H1 (cell line): ENCODE data around the gene NXF3. TPM values are rescaled to one million over a fixed set of nuclear protein-coding genes. Genes with fewer than 3 reads are reported as not detected.

Experiments used
- CEBPB ChIP-seq: IDR thresholded peaks from 2 replicates; pipeline ENCODE4 v1.6.1; 2012; ENCODE audit warnings: low read depth, low read length
- CTBP2 ChIP-seq: IDR thresholded peaks from 2 replicates; pipeline ENCODE4 v1.7.0; 2011; ENCODE audit warnings: borderline replicate concordance, mild to moderate bottlenecking, moderate library complexity, mixed read lengths, low read length; ENCODE audit not compliant: insufficient read depth, insufficient read length
- EP300 ChIP-seq, 2 experiments: IDR thresholded peaks; 1 replicate in 1 of 2; 2 replicates in 1 of 2; pipeline ENCODE4 v1.6.1; 2011 to 2012; ENCODE audit warnings: low read depth in 2 of 2, low read length in 2 of 2, mild to moderate bottlenecking in 2 of 2, borderline replicate concordance in 1 of 2, inconsistent platforms in 1 of 2, moderate library complexity in 1 of 2
- GTF2F1 ChIP-seq: IDR thresholded peaks from 2 replicates; pipeline ENCODE4 v1.6.1; 2012; ENCODE audit warnings: low read depth, low read length, improper control_type of control experiment, borderline replicate concordance
- HDAC6 ChIP-seq: IDR thresholded peaks from one replicate; pipeline ENCODE4 v1.7.1; 2012; ENCODE audit warnings: low read depth, mild to moderate bottlenecking, inconsistent platforms, low read length, moderate library complexity
- MAFK ChIP-seq: IDR thresholded peaks from 2 replicates; pipeline ENCODE4 v1.6.1; 2012; ENCODE audit warnings: low read depth, mild to moderate bottlenecking, improper control_type of control experiment, low read length
- POLR2A ChIP-seq, 2 experiments: IDR thresholded peaks; 1 replicate in 1 of 2; 2 replicates in 1 of 2; pipeline ENCODE4 v1.6.1; 2011; ENCODE audit warnings: low read depth in 2 of 2, low read length in 2 of 2, mild to moderate bottlenecking in 2 of 2; ENCODE audit errors: control extremely low read depth in 1 of 2
- POU5F1 ChIP-seq: IDR thresholded peaks from 2 replicates; pipeline ENCODE4 v1.6.1; 2011; ENCODE audit warnings: low read depth, mild to moderate bottlenecking, low read length, moderate library complexity
- RAD21 ChIP-seq, 2 experiments: IDR thresholded peaks in 1 of 2; conservative IDR thresholded peaks in 1 of 2; 2 replicates each; pipeline ENCODE4 v1.6.1; 2011; ENCODE audit warnings: low read depth in 2 of 2, low read length in 2 of 2, improper control_type of control experiment in 1 of 2, inconsistent platforms in 1 of 2, mild to moderate bottlenecking in 1 of 2, moderate library complexity in 1 of 2
- RFX5 ChIP-seq: IDR thresholded peaks from 2 replicates; pipeline ENCODE4 v1.6.1; 2011; ENCODE audit warnings: low read depth, low read length, improper control_type of control experiment, borderline replicate concordance
- SP1 ChIP-seq: IDR thresholded peaks from 2 replicates; pipeline ENCODE4 v1.6.1; 2011; ENCODE audit warnings: low read depth, low read length
- SP4 ChIP-seq: IDR thresholded peaks from 2 replicates; pipeline ENCODE4 v1.6.1; 2012; ENCODE audit warnings: low read length, inconsistent platforms
- SRF ChIP-seq: IDR thresholded peaks from 2 replicates; pipeline ENCODE4 v1.6.1; 2011; ENCODE audit warnings: mild to moderate bottlenecking, low read depth, low read length, moderate library complexity
- SUZ12 ChIP-seq: fragments of 200-600 bp; sonication (generic); IDR thresholded peaks from 2 replicates; pipeline ENCODE4 v1.6.1; 2012; ENCODE audit warnings: mild to moderate bottlenecking, inconsistent platforms, low read length, moderate library complexity, mixed read lengths
- TBP ChIP-seq: IDR thresholded peaks from 2 replicates; pipeline ENCODE4 v1.6.1; 2011; ENCODE audit warnings: low read depth, low read length, improper control_type of control experiment
- USF2 ChIP-seq: IDR thresholded peaks from 2 replicates; pipeline ENCODE4 v1.6.1; 2011; ENCODE audit warnings: low read length, improper control_type of control experiment
- polyA plus RNA-seq, 7 experiments: library from polyadenylated mRNA; depleted of rRNA in 3 of 7; stranded (reverse) in 5 of 7; unstranded in 2 of 7; fragments of >200 nt in 5 of 7; fragments of 200-250 nt in 2 of 7; gene quantifications; 1 replicate in 5 of 7; 2 replicates in 1 of 7; 4 replicates in 1 of 7; pipeline versions ENCODE4 v1.2.1 to v1.2.3, GENCODE V29; 2011 to 2013; ENCODE audit warnings: missing spikeins in 2 of 7, mixed read lengths in 2 of 7
- total RNA-seq: library from RNA; stranded (reverse); fragmentation: NEBNext Ultra II Directional; extraction: Animal tissue kit (Norgen Biotek cat#: 25700); gene quantifications from 2 replicates; pipeline ENCODE4 v1.2.1, GENCODE V29; 2021
- TF ChIP-seq, protein P1 (sequence below), 3 experiments: IDR thresholded peaks; 1 replicate in 2 of 3; 2 replicates in 1 of 3; pipeline versions ENCODE4 v1.5.1 to v1.6.1; 2011; ENCODE audit warnings: low read length in 3 of 3, mild to moderate bottlenecking in 3 of 3, inconsistent platforms in 2 of 3, low read depth in 1 of 3, moderate library complexity in 1 of 3; ENCODE audit not compliant: insufficient read depth in 1 of 3; ENCODE audit errors: control extremely low read depth in 1 of 3
- TF ChIP-seq, protein P2 (sequence below): IDR thresholded peaks from 2 replicates; pipeline ENCODE4 v1.6.1; 2011; ENCODE audit warnings: low read depth, mild to moderate bottlenecking, low read length; ENCODE audit not compliant: insufficient read depth
- TF ChIP-seq, protein P3 (sequence below): IDR thresholded peaks from 2 replicates; pipeline ENCODE4 v1.6.1; 2012; ENCODE audit warnings: inconsistent platforms
- TF ChIP-seq, protein P4 (sequence below): IDR thresholded peaks from 2 replicates; pipeline ENCODE4 v1.6.1; 2012; ENCODE audit warnings: inconsistent platforms

Gene NXF3
- total and polyA plus RNA-seq, 2 of the 8 experiments (the other 6 are each of a cell fraction or from before 2014, with no cell fraction given) = 0.12 TPM; not detected in 1

- TF ChIP-seq SRF = no peak
- no peak for TF ChIP-seq SUZ12
- no peak for TF ChIP-seq RFX5
- TF ChIP-seq TBP = peak; percentile 72
- TF ChIP-seq CEBPB = no peak
- TF ChIP-seq POU5F1 = no peak
- TF ChIP-seq SP4 = no peak
- peak; percentile 87 for TF ChIP-seq USF2
- TF ChIP-seq GTF2F1 = no peak
- no peak for TF ChIP-seq MAFK
- no peak for TF ChIP-seq CTBP2
- no peak for TF ChIP-seq HDAC6
- TF ChIP-seq SP1 = no peak
- TF ChIP-seq RAD21 (IDR thresholded peaks at IDR 0.05 in 1 of 2, conservative IDR thresholded peaks at IDR 0.05 in 1 of 2; ENCODE audit: low read depth in 2 of 2, low read length in 2 of 2) = no peak
- TF ChIP-seq, protein P1, sequence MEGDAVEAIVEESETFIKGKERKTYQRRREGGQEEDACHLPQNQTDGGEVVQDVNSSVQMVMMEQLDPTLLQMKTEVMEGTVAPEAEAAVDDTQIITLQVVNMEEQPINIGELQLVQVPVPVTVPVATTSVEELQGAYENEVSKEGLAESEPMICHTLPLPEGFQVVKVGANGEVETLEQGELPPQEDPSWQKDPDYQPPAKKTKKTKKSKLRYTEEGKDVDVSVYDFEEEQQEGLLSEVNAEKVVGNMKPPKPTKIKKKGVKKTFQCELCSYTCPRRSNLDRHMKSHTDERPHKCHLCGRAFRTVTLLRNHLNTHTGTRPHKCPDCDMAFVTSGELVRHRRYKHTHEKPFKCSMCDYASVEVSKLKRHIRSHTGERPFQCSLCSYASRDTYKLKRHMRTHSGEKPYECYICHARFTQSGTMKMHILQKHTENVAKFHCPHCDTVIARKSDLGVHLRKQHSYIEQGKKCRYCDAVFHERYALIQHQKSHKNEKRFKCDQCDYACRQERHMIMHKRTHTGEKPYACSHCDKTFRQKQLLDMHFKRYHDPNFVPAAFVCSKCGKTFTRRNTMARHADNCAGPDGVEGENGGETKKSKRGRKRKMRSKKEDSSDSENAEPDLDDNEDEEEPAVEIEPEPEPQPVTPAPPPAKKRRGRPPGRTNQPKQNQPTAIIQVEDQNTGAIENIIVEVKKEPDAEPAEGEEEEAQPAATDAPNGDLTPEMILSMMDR (IDR thresholded peaks at IDR 0.05; ENCODE audit: control extremely low read depth in 1 of 3, insufficient read depth in 1 of 3, low read depth in 1 of 3, low read length in 3 of 3) = no peak
- peak; percentile 41 to 81 for TF ChIP-seq POLR2A (IDR thresholded peaks at IDR 0.05; ENCODE audit: control extremely low read depth in 1 of 2, low read depth in 2 of 2, low read length in 2 of 2)
- TF ChIP-seq EP300 (IDR thresholded peaks at IDR 0.05; ENCODE audit: borderline replicate concordance in 1 of 2, low read depth in 2 of 2, low read length in 2 of 2) = no peak
- TF ChIP-seq, protein P2, sequence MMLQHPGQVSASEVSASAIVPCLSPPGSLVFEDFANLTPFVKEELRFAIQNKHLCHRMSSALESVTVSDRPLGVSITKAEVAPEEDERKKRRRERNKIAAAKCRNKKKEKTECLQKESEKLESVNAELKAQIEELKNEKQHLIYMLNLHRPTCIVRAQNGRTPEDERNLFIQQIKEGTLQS = peak; percentile 60; the same call in 1 of the 2 replicates
- TF ChIP-seq, protein P3, sequence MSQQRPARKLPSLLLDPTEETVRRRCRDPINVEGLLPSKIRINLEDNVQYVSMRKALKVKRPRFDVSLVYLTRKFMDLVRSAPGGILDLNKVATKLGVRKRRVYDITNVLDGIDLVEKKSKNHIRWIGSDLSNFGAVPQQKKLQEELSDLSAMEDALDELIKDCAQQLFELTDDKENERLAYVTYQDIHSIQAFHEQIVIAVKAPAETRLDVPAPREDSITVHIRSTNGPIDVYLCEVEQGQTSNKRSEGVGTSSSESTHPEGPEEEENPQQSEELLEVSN = no peak
- TF ChIP-seq, protein P4, sequence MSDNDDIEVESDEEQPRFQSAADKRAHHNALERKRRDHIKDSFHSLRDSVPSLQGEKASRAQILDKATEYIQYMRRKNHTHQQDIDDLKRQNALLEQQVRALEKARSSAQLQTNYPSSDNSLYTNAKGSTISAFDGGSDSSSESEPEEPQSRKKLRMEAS = 0 out of 2 replicates have a peak, but pooled peaks have one; percentile 19
Observed at GRCh38 chrX:103063918-103064434, 29.0 kb downstream of the NXF3 start, which contains the start of gene BEX1 (continued).
